Activated CD4-positive, alpha-beta T cell treated with anti-CD3 and anti-CD28 coated beads for 36 hours (primary cell): ENCODE results near the gene RAB11FIP5. TPM values are rescaled to one million over a fixed set of nuclear protein-coding genes. Genes with fewer than 3 reads are reported as not detected.

Source experiments
- ATAC-seq: fragments of 200-7000 bp; cut with Tn5 transposase; one replicate; pipeline ENCODE4 v1.10.0; 2021; ENCODE audit warnings: mild to moderate bottlenecking, moderate library complexity
- CTCF ChIA-PET: fragments of 350-600 bp; sonication (Branson Sonifier 250); formaldehyde crosslinking; loops from one replicate; lab custom pipeline; 2021; ENCODE audit warnings: antibody characterized with exemption; lab: Charles Lee
- POLR2A ChIA-PET: fragments of 350-600 bp; sonication (Branson Sonifier 250); formaldehyde crosslinking; loops from one replicate; lab custom pipeline; 2021; ENCODE audit warnings: antibody characterized with exemption, inconsistent platforms; lab: Charles Lee
- DNase-seq: peaks from one replicate; pipeline ENCODE4 v3.0.0-alpha.2; 2020
- H3K27ac Mint-ChIP-seq: one replicate; pipeline ENCODE4 v1.8.0; 2021; ENCODE audit warnings: mixed read lengths
- H3K27me3 Mint-ChIP-seq: one replicate; pipeline ENCODE4 v1.8.0; 2021; ENCODE audit warnings: mixed read lengths
- H3K36me3 Mint-ChIP-seq: one replicate; pipeline ENCODE4 v1.8.0; 2021; ENCODE audit warnings: low read depth, mixed read lengths
- H3K4me1 Mint-ChIP-seq: one replicate; pipeline ENCODE4 v1.8.0; 2021; ENCODE audit warnings: mixed read lengths
- H3K4me3 Mint-ChIP-seq: one replicate; pipeline ENCODE4 v1.8.0; 2021; ENCODE audit warnings: mild to moderate bottlenecking, moderate library complexity, mixed read lengths
- H3K9me3 Mint-ChIP-seq: one replicate; pipeline ENCODE4 v1.8.0; 2021; ENCODE audit warnings: low read depth, mixed read lengths
- intact Hi-C, 2 experiments: fragments of 100-400 bp; cut with DNase I in 1 of 2; cut with micrococcal nuclease in 1 of 2; formaldehyde crosslinking; loops; one replicate each; pipeline versions ENCODE4 v1.14.2 to v1.15.1; 2022 to 2024; cut with DNase I, micrococcal nuclease
- total RNA-seq, 2 experiments: library from RNA; stranded (reverse); gene quantifications; one replicate each; pipeline ENCODE4 v1.2.3, GENCODE V29; 2021

RAB11FIP5 gene
- total RNA-seq, 2 experiments from 2014 or later, result 16.4 to 16.5 TPM

DNA sequence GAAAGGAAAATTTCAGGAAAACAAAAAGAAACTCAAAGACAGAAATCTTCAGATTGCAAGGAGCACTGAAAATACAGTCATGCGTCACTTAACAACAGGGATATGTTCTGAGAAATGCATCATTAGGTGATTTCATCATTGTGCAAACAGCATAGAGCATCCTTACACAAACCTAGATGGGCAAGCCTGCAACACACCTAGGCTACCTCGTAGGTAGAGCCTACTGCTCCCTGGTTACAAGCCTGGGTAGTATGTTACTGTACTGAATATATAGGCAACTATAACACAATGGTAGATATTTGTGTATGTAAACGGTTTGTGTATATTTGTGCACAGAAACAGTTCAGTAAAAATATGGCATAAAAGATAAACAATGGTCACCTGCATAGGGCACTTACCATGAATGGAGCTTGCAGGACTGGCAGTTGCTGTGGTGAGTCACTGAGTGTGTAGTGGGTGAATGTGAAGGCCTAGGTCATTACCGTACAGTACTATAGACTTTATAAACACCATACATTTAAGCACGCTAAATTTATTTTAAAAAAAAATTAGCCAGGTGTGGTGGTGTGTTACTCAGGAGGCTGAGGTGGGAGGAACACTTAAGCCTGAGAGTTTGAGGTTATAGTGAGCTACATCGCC, 74.7 kb downstream of the RAB11FIP5 start:
- CTCF ChIA-PET, result no interaction called here
- Mint-ChIP-seq H3K4me3 (no peak overlapping the region), H3K4me1 (no peaks in the 10 kb centered on the region), H3K27me3 (no peaks in the 10 kb centered on the region), H3K27ac (no peak overlapping the region), H3K36me3 (no peaks in the 10 kb centered on the region), H3K9me3 (no peaks in the 10 kb centered on the region)
- POLR2A ChIA-PET, result no interaction called here
- ATAC-seq (no peak), DNase-seq (no peak)
- intact Hi-C loops, result no loop called here

DNA sequence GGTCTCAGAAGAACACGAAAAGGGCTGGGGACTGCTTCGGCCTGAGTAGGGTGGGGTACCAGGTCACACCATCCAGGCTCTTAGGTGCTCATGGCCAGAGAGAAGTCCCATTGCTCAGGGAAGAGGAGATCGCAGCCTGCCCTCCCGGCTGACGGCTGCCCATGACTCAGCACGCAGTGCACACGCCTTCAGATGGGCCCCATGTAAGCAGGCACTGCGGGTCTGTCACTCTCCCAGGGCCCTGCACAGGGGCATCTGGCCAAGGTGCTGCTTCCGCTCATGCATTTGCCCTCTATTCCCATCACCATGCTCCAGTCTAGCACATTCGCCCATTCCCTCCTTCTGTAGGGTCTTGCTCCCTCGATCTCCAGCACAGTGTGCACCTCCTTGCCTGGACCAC, 76.0 kb downstream of the RAB11FIP5 start:
- Mint-ChIP-seq H3K27ac (no peak overlapping the region), H3K4me3 (no peak overlapping the region), H3K36me3 (no peaks in the 10 kb centered on the region), H3K27me3 (no peaks in the 10 kb centered on the region), H3K4me1 (no peaks in the 10 kb centered on the region), H3K9me3 (no peaks in the 10 kb centered on the region)
- DNase-seq, result no peak
- ATAC-seq, result no peak
- ChIA-PET POLR2A (no interaction called here), CTCF (interaction anchor here (0.6 to 0.7 kb wide), 2 partner anchors 131 to 147 kb away, joined by 3 to 4 read pairs; no protein-coding TSS in a partner anchor)
- intact Hi-C loops, result no loop called here

DNA sequence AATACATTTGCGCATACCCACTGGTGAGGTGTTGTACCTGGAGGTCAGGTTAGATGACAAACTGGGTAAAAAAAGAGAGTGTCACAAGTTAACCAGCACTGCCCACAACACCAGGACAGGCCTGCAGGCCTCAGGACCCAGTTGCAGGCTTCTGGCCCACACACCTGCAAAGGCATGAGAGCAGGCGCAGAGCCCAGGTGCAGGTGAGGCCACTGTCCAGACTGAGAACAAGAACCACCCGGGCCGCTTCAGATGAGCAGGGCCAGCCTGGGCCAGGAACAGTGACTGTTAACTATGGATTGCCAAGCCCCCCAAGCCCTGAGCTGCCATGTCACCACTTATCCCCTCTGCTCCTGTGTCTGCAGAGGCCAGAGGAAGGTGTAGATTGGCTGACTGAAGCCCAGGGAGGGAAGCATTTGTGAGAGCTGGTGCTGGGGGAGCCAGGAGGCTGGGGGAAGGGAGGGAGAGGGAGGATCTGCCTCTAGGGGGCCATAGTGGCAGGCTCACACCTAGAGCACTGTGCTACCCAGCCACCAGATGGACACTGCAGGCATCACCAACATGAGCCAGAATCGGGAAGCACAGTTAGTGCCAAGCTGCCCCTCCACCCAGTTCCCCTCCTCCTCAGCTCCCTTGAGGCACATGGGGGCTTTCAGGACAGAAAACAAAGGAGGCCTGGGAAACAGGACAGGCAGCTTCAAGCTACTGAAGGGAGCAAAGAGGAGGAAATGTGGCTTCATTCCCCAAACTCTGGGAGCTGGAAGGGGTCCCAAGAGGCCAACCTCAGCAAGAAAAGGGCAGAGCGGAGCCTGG, 76.6 kb downstream of the RAB11FIP5 start:
- DNase-seq (no peak), ATAC-seq (no peak)
- ChIA-PET POLR2A (no interaction called here), CTCF (interaction anchor here (0.6 to 0.7 kb wide), 2 partner anchors 130 to 147 kb away, joined by 3 to 4 read pairs; no protein-coding TSS in a partner anchor)
- Mint-ChIP-seq H3K9me3 (no peaks in the 10 kb centered on the region), H3K4me1 (no peaks in the 10 kb centered on the region), H3K27ac (no peak overlapping the region), H3K36me3 (no peaks in the 10 kb centered on the region), H3K27me3 (no peaks in the 10 kb centered on the region), H3K4me3 (no peak overlapping the region)
- intact Hi-C loops, result no loop called here

DNA sequence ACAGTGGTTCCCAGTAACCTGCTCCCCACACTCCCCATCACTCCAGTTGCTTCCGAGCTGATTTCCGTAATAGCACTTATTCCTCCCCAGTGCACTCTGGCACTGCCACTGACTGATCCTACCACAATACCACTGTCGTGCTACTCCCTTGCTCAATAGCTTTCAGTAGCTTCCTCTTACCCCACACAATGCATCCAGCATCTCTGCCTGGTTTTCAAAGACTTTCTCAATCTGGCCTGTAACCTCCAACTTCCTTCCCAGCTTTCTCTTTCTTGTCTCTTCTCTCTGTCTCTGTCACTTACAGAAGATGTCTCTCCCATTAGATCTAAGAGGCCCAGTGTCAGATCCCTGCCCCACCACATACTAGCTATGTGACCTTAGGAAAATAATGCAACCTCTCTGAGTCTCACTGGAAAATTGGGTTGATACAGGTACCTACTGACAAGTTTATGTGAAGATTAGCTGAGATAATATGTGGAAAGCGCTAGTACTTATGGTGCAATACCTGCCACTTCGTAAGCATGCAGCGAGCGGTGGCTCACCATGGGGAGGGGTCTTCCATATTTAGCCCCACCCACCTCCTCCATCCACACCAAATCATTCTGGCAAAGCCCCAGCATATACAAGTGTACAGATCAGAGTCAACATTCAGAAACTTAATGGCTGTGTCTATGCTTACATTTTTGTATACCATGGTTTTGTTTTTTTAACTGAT, 77.9 kb downstream of the RAB11FIP5 start:
- H3K36me3 Mint-ChIP-seq, result no peaks in the 10 kb centered on the region
- H3K27ac Mint-ChIP-seq, result no peak overlapping the region
- no peaks in the 10 kb centered on the region for H3K9me3 Mint-ChIP-seq
- H3K4me3 Mint-ChIP-seq, result no peak overlapping the region
- intact Hi-C loops, result no loop called here
- H3K4me1 Mint-ChIP-seq, result no peaks in the 10 kb centered on the region
- no peak for DNase-seq
- POLR2A ChIA-PET, result no interaction called here
- no peaks in the 10 kb centered on the region for H3K27me3 Mint-ChIP-seq
- CTCF ChIA-PET, result interaction anchor here (0.6 to 0.7 kb wide), 2 partner anchors 18 to 65 kb away, joined by 3 to 4 read pairs; no protein-coding TSS in a partner anchor
- no peak for ATAC-seq

- POLR2A ChIA-PET, result no interaction called here
- H3K4me3 Mint-ChIP-seq, result no peak overlapping the region
- DNase-seq (no peak), ATAC-seq (no peak)
- no peak overlapping the region for H3K27ac Mint-ChIP-seq
- CTCF ChIA-PET, result no interaction called here
- H3K4me1 Mint-ChIP-seq, result no peaks in the 10 kb centered on the region
- H3K9me3 Mint-ChIP-seq, result no peaks in the 10 kb centered on the region
- intact Hi-C loops, result no loop called here
- H3K36me3 Mint-ChIP-seq, result no peaks in the 10 kb centered on the region
- no peaks in the 10 kb centered on the region for H3K27me3 Mint-ChIP-seq
Observed at GRCh38 chr2:73033766-73034381, 78.9 kb downstream of the RAB11FIP5 start.

DNA sequence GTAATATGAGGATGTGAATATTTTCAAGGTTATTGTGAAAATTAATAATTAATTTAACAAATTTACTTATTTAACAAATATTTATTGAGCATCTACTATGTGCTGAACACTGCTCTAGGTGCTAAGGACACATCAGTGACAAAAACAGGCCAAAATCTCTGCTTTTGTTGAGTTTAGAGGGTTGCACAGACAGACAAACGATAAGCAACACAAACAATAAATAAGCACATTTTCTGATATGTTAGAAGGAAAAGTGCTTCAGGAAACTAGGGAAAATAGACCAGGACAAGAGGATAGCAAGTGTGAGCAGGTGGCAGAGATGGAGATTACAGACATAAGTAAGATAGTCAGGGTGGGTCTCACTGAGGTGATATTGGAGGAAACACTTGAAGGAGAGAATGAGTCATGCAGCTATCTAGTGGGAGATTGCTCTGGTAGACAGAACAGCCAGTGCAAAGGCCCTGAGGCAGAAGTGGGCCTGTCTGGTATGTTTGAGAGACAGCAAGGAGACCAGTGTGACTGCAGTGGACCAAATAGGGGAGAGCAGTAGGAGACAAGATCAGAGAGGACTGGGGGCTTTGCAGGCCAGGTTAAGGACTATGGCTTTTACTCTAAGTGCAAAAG, 79.5 kb downstream of the RAB11FIP5 start:
- no peak for DNase-seq

DNA sequence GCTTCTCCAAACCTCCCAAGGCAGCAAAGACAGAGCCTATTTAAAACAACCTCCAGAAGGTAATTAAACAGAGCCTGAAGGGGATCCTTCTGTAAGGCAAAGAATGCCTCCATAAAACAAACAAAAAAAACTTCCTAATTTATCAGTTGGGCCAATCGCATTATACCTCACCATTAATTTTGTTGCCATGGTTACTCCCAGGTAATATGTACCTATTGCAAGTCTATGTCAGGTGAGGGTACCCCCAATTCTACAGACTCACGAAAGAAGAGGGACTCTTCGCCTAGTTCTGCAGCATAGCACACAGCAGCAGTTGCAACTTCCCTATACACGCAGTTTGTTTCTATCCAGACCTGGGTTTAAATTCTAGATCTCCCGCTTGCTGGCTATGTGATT, 80.0 kb downstream of the RAB11FIP5 start:
- no peak overlapping the region for H3K4me3 Mint-ChIP-seq
- DNase-seq, result no peak

More for the DNA sequence above, 79.5 kb downstream of the RAB11FIP5 start:
- Mint-ChIP-seq H3K27me3 (no peaks in the 10 kb centered on the region), H3K36me3 (no peaks in the 10 kb centered on the region), H3K27ac (no peak overlapping the region), H3K9me3 (no peaks in the 10 kb centered on the region), H3K4me3 (no peak overlapping the region), H3K4me1 (no peaks in the 10 kb centered on the region)
- intact Hi-C loops, result no loop called here
- POLR2A ChIA-PET, result no interaction called here
- CTCF ChIA-PET, result no interaction called here
- no peak for ATAC-seq

DNA sequence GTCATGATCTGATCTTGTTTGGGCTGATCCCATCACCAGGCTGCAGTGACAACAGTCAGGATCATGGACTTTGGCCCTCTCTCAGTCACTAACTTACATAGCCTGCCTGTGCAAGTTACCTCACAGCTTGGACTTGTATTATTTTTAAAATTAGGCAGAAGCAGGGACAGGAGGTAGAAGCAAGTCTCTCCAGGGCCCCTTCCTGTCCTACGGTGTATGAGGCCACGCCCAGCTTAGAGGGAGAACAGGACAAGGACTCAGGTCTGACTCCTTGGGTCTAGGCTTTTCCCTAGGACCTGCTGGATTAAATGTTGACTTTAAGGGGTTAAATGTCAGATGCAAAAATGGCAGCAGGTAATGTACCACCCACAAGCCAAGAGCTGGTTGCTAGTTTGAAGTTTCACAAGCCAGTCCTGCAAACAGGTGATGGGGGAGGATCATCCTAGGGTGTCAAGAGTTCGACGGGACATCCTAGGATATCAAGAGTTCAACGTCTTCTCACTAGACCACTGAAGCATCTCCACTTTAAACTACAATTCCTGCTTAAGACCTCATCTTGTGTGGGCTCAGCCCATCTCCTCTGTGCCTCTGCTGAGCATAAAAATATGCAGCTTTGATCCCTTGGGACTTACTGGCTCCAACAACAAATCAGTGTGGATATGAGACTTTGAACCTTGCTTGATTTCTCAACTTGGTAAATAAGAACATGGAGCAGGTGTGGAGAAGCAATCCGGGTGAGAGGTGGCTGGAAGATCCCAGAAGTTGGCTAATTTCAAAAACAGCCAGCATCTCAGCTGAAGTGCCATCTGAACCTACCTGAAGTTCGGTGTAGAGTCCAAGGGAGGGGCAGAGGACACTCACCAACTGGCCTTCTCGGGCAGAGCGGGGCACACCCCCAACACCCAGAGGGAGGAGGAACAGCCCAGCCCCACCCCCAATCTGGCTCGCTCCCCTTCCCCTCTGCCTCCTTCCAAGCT, 80.7 kb downstream of the RAB11FIP5 start:
- Mint-ChIP-seq H3K27me3 (no peaks in the 10 kb centered on the region), H3K9me3 (no peaks in the 10 kb centered on the region), H3K4me3 (no peak overlapping the region), H3K4me1 (no peaks in the 10 kb centered on the region), H3K36me3 (no peaks in the 10 kb centered on the region), H3K27ac (no peak overlapping the region)
- POLR2A ChIA-PET, result no interaction called here
- no peak for ATAC-seq
- intact Hi-C loops, result no loop called here
- CTCF ChIA-PET, result interaction anchor here (0.7 kb wide), 1 partner anchor 9 kb away, joined by 4 read pairs; no protein-coding TSS in a partner anchor
- no peak for DNase-seq

More for the DNA sequence above, 80.0 kb downstream of the RAB11FIP5 start:
- no peaks in the 10 kb centered on the region for H3K4me1 Mint-ChIP-seq
- intact Hi-C loops, result no loop called here
- no peak for ATAC-seq
- no peaks in the 10 kb centered on the region for H3K36me3 Mint-ChIP-seq
- ChIA-PET POLR2A (no interaction called here), CTCF (no interaction called here)
- H3K27me3 Mint-ChIP-seq, result no peaks in the 10 kb centered on the region
- H3K27ac Mint-ChIP-seq, result no peak overlapping the region
- no peaks in the 10 kb centered on the region for H3K9me3 Mint-ChIP-seq

DNA sequence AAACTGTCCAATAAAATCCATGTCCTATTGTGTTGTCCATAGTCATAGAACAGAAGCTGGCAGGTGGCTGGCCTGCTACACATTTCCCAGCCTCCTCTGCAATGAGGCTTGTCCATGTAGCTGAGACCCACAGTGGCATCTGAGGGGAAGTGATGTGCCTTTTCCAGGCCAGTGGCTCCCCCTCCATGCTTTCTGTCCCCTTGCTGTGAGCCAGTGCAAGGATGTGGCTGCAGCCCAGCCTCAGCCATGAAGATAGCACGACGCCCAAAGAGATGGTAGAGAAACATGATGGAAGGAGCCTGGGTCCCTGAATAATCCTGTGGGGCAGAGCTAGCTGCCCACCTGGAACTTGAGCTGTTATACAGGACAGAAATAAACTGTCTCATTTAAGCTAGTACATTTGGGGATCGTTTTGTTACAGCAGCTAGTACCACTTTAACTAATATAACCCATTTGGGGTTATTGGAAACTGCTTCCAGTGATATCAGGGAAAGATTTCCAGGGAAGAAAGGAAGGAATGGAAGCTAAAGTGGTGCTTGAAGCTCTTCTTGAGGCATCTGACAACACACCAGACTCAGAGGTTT, 81.6 kb downstream of the RAB11FIP5 start:
- ATAC-seq (no peak), DNase-seq (no peak)
- ChIA-PET CTCF (no interaction called here), POLR2A (no interaction called here)
- H3K27me3 Mint-ChIP-seq, result no peaks in the 10 kb centered on the region
- no peaks in the 10 kb centered on the region for H3K4me1 Mint-ChIP-seq
- H3K4me3 Mint-ChIP-seq, result no peak overlapping the region
- intact Hi-C loops, result no loop called here
- no peaks in the 10 kb centered on the region for H3K9me3 Mint-ChIP-seq
- H3K27ac Mint-ChIP-seq, result no peak overlapping the region
- no peaks in the 10 kb centered on the region for H3K36me3 Mint-ChIP-seq

DNA sequence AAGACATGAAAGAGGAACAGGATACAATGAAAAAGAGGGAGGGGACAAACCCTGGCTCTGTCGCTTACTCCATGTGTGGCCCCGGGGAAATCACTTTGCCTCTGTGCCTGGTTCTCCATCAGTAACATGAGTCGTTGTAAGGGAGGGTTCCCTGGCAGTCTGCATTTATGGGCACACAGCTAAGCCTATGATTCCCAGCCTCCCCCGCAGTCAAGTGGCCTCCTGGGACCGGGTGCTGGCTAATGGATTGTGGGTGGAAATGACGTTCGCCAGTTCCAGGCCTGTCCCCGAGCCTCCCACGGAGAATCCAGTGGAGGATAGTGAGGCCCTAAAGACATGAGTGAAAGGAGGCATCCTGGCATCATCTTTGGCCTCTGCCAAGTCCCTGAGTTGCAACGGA, 83.9 kb downstream of the RAB11FIP5 start:
- no peak for DNase-seq
- ChIA-PET CTCF (no interaction called here), POLR2A (no interaction called here)
- Mint-ChIP-seq H3K9me3 (no peaks in the 10 kb centered on the region), H3K4me3 (no peak overlapping the region), H3K27ac (no peak overlapping the region), H3K36me3 (no peaks in the 10 kb centered on the region), H3K27me3 (no peaks in the 10 kb centered on the region), H3K4me1 (no peaks in the 10 kb centered on the region)
- ATAC-seq, result no peak
- intact Hi-C loops, result no loop called here
